ENCODE data around the gene GLRA3.
"Not testable (repeated sequence)": the region's sequence is repeated elsewhere in the genome, so short reads cannot be mapped to it uniquely, and the experiment has no call there.

DNA sequence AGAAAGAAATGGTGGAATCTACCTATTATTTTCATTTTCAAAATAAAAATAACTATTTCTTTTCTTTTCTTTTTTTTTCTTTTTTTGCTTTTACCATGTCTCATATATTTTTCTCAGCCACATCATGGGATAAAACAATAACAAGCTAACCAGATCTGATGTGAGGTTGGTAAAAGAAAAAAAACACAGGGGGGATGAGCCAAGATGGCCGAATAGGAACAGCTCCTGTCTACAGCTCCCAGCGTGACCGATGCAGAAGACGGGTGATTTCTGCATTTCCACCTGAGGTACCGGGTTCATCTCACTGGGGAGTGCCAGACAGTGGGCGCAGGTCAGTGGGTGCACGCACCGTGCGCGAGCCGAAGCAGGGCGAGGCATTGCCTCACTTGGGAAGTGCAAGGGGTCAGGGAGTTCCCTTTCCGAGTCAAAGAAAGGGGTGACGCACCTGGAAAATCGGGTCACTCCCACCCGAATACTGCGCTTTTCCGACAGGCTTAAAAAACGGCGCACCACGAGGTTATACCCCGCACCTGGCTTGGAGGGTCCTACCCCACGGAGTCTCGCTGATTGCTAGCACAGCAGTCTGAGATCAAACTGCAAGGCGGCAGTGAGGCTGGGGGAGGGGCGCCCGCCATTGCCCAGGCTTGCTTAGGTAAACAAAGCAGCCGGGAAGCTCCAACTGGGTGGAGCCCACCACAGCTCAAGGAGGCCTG, 50.6 kb downstream of the GLRA3 start:
- TF ChIP-seq, protein P1, sequence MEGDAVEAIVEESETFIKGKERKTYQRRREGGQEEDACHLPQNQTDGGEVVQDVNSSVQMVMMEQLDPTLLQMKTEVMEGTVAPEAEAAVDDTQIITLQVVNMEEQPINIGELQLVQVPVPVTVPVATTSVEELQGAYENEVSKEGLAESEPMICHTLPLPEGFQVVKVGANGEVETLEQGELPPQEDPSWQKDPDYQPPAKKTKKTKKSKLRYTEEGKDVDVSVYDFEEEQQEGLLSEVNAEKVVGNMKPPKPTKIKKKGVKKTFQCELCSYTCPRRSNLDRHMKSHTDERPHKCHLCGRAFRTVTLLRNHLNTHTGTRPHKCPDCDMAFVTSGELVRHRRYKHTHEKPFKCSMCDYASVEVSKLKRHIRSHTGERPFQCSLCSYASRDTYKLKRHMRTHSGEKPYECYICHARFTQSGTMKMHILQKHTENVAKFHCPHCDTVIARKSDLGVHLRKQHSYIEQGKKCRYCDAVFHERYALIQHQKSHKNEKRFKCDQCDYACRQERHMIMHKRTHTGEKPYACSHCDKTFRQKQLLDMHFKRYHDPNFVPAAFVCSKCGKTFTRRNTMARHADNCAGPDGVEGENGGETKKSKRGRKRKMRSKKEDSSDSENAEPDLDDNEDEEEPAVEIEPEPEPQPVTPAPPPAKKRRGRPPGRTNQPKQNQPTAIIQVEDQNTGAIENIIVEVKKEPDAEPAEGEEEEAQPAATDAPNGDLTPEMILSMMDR (optimal IDR thresholded peaks at IDR 0.05 in 1 of 3, IDR thresholded peaks at IDR 0.05 in 1 of 3, conservative IDR thresholded peaks at IDR 0.05 in 1 of 3; ENCODE audit: extremely low read depth in 1 of 3, insufficient read depth in 2 of 3, low read length in 3 of 3) = not testable (repeated sequence)
- not testable (repeated sequence) for TF ChIP-seq EZH2 (IDR thresholded peaks at IDR 0.05; ENCODE audit: low read length)
